Mesenchymal stem cell (in vitro differentiated cells and primary cell): ENCODE measurements around the gene MAP3K14.
A peak's percentile ranks its signal among the peaks of the same experiment; 100 is the strongest.

Experiments used
- DNase-seq: peaks from one replicate; pipeline ENCODE4 v3.0.0-alpha.2; 2013
- H2AFZ ChIP-seq: one replicate; pipeline ENCODE4 v1.6.1; 2013; ENCODE audit warnings: low read depth, mild to moderate bottlenecking, control low read depth, inconsistent platforms, low read length, moderate library complexity
- H2AK5ac ChIP-seq: 2 replicates; pipeline ENCODE4 v1.6.1; 2013; ENCODE audit warnings: low read length, moderate library complexity, mild to moderate bottlenecking, inconsistent platforms; ENCODE audit not compliant: severe bottlenecking
- H2BK120ac ChIP-seq: one replicate; pipeline ENCODE4 v1.6.1; 2013; ENCODE audit warnings: low read depth, mild to moderate bottlenecking, inconsistent platforms, low read length, moderate library complexity
- H2BK12ac ChIP-seq, 2 experiments: one replicate each; pipeline ENCODE4 v1.6.1; 2013; ENCODE audit warnings: inconsistent platforms in 2 of 2, low read length in 2 of 2, mild to moderate bottlenecking in 2 of 2, moderate library complexity in 2 of 2, control low read depth in 1 of 2
- H2BK15ac ChIP-seq: one replicate; pipeline ENCODE4 v1.6.1; 2013; ENCODE audit warnings: mild to moderate bottlenecking, low read depth, inconsistent platforms; ENCODE audit not compliant: poor library complexity, severe bottlenecking
- H2BK5ac ChIP-seq: 2 replicates; pipeline ENCODE4 v1.6.1; 2013; ENCODE audit warnings: low read depth, mild to moderate bottlenecking, low read length, control low read depth, inconsistent platforms; ENCODE audit not compliant: poor library complexity, severe bottlenecking
- H3K14ac ChIP-seq, 2 experiments: one replicate each; pipeline ENCODE4 v1.6.1; 2013; ENCODE audit warnings: inconsistent platforms in 2 of 2, low read length in 2 of 2, control low read depth in 1 of 2, mild to moderate bottlenecking in 1 of 2, moderate library complexity in 1 of 2
- H3K18ac ChIP-seq, 2 experiments: one replicate each; pipeline ENCODE4 v1.6.1; 2013; ENCODE audit warnings: inconsistent platforms in 2 of 2, low read length in 2 of 2, control low read depth in 1 of 2, low read depth in 1 of 2, mild to moderate bottlenecking in 1 of 2
- H3K23ac ChIP-seq, 2 experiments: one replicate each; pipeline ENCODE4 v1.6.1; 2013; ENCODE audit warnings: inconsistent platforms in 2 of 2, low read length in 2 of 2, mild to moderate bottlenecking in 2 of 2, moderate library complexity in 2 of 2, control low read depth in 1 of 2
- H3K27ac ChIP-seq: 2 replicates; pipeline ENCODE4 v1.5.1; 2013; ENCODE audit warnings: mild to moderate bottlenecking, moderate library complexity, low read length, control low read depth, inconsistent platforms; ENCODE audit not compliant: poor library complexity, severe bottlenecking
- H3K27me3 ChIP-seq, 2 experiments: 2 replicates each; pipeline versions ENCODE4 v1.6.1 to v1.7.0; 2013; ENCODE audit warnings: low read length in 2 of 2, mild to moderate bottlenecking in 2 of 2, moderate library complexity in 2 of 2, control low read depth in 1 of 2, inconsistent platforms in 1 of 2; ENCODE audit not compliant: control insufficient read depth in 1 of 2, insufficient read depth in 1 of 2
- H3K36me3 ChIP-seq, 2 experiments: 2 replicates each; pipeline versions ENCODE4 v1.6.1 to v1.7.0; 2013; ENCODE audit warnings: low read length in 2 of 2, control low read depth in 1 of 2, inconsistent platforms in 1 of 2, low read depth in 1 of 2, mild to moderate bottlenecking in 1 of 2; ENCODE audit not compliant: insufficient read depth in 2 of 2, control insufficient read depth in 1 of 2
- H3K4ac ChIP-seq, 2 experiments: one replicate each; pipeline ENCODE4 v1.6.1; 2013; ENCODE audit warnings: inconsistent platforms in 2 of 2, low read length in 2 of 2, mild to moderate bottlenecking in 2 of 2, moderate library complexity in 2 of 2, control low read depth in 1 of 2, low read depth in 1 of 2
- H3K4me1 ChIP-seq: 2 replicates; pipeline ENCODE4 v1.6.1; 2013; ENCODE audit warnings: low read depth, low read length, control low read depth; ENCODE audit not compliant: control insufficient read depth, insufficient read depth
- H3K4me2 ChIP-seq: 2 replicates; pipeline ENCODE4 v1.6.1; 2013; ENCODE audit warnings: low read length, mild to moderate bottlenecking, inconsistent platforms; ENCODE audit not compliant: poor library complexity, severe bottlenecking
- H3K4me3 ChIP-seq, 2 experiments: 2 replicates each; pipeline versions ENCODE4 v1.5.1 to v1.7.0; 2013; ENCODE audit warnings: low read length in 2 of 2, mild to moderate bottlenecking in 2 of 2, control low read depth in 1 of 2, low read depth in 1 of 2; ENCODE audit not compliant: insufficient read depth in 1 of 2
- H3K79me1 ChIP-seq: replicated peaks from 2 replicates; pipeline ENCODE4 v1.6.1; 2013; ENCODE audit warnings: mild to moderate bottlenecking, control low read depth, low read length, inconsistent platforms; ENCODE audit not compliant: poor library complexity, severe bottlenecking
- H3K9ac ChIP-seq: 2 replicates; pipeline ENCODE4 v1.7.0; 2013; ENCODE audit warnings: mild to moderate bottlenecking, low read length, moderate library complexity
- H3K9me3 ChIP-seq: 2 replicates; pipeline ENCODE4 v1.7.0; 2013; ENCODE audit warnings: mild to moderate bottlenecking, low read length; ENCODE audit not compliant: control insufficient read depth
- H4K8ac ChIP-seq: one replicate; pipeline ENCODE4 v1.6.1; 2013; ENCODE audit warnings: inconsistent platforms, mild to moderate bottlenecking, low read length, moderate library complexity
- H4K91ac ChIP-seq: one replicate; pipeline ENCODE4 v1.6.1; 2013; ENCODE audit warnings: mild to moderate bottlenecking, low read length, inconsistent platforms
- WGBS: methylation state at CpG from one replicate; pipeline ENCODE4 v1.1.7; 2013; ENCODE audit warnings: mixed read lengths; 5-methylcytosine and 5-hydroxymethylcytosine counted together

Gene MAP3K14

DNA sequence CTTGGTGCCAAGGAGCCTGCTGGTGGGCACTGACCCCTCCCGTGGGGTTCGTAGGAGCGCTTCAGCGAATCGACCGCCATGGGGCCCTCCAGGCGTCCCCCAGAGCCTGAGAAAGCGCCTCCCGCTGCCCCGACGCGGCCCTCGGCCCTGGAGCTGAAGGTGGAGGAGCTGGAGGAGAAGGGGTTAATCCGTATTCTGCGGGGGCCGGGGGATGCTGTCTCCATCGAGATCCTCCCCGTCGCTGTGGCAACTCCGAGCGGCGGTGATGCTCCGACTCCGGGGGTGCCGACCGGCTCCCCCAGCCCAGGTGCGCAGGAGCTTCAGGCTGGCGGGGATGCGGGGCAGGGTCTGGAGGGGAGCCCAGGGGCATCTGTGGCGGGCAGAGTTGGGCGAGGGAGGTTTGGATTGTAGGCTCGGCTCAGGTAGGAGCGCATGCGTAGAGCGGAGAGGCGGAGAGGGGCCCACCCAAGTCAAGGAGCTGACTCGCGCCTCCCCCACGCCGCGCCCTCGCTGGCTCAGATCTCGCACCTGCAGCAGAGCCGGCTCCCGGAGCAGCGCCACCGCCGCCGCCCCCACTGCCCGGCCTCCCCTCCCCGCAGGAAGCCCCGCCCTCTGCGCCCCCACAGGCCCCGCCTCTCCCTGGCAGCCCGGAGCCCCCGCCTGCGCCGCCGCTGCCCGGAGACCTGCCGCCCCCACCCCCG, 75.3 kb downstream of the MAP3K14 start:
- no peak overlapping the region for H3K27ac ChIP-seq
- DNase-seq: no peak
- no peak overlapping the region for H2BK15ac ChIP-seq
- no peak overlapping the region for H4K8ac ChIP-seq
- peaks cover 18 to 45% of the 10 kb centered on the region in 2 experiments for H3K36me3 ChIP-seq
- no peak overlapping the region for H2AFZ ChIP-seq
- peaks cover 8% of the 10 kb centered on the region for H3K79me1 ChIP-seq
- H2AK5ac ChIP-seq: no peak overlapping the region
- peaks cover 19% of the 10 kb centered on the region for H3K4me1 ChIP-seq
- no peak overlapping the region for H3K14ac ChIP-seq
- H2BK12ac ChIP-seq: no peak overlapping the region
- no peaks in the 10 kb centered on the region for H3K9me3 ChIP-seq
- peak overlapping the region in 1 of 2 experiments; percentile 41 for H3K4me3 ChIP-seq
- no peak overlapping the region for H4K91ac ChIP-seq
- H3K23ac ChIP-seq: no peak overlapping the region
- no peak overlapping the region for H3K4ac ChIP-seq
- H3K9ac ChIP-seq: no peak overlapping the region
- no peak overlapping the region for H3K18ac ChIP-seq
- peaks cover 12 to 23% of the 10 kb centered on the region in 2 experiments for H3K27me3 ChIP-seq
- 3% methylated on average over 37 of the region's 62 CpGs for WGBS
- no peak overlapping the region for H2BK120ac ChIP-seq
- no peak overlapping the region for H2BK5ac ChIP-seq
- peak overlapping the region; percentile 76 for H3K4me2 ChIP-seq

DNA sequence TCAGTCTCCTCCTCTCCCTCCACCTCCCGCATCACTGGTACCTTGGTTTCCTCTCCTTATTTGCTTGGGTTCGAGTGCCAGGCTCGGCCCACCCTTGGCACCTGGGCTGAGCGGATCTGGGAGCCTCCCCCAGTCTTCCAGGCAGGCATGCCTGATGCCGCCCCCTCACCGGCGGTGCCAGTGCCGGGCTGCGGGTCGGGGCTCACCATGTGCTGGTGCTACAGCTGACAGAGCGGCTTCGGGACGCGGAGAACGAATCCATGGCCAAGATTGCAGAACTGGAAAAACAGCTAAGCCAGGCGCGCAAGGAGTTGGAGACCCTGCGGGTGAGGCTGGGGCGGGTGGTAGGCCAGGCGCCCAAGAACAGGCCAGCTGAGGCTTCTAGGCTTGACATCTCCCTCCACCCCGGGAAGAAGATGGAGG, 75.9 kb downstream of the MAP3K14 start:
- H3K18ac ChIP-seq: no peak overlapping the region

DNA sequence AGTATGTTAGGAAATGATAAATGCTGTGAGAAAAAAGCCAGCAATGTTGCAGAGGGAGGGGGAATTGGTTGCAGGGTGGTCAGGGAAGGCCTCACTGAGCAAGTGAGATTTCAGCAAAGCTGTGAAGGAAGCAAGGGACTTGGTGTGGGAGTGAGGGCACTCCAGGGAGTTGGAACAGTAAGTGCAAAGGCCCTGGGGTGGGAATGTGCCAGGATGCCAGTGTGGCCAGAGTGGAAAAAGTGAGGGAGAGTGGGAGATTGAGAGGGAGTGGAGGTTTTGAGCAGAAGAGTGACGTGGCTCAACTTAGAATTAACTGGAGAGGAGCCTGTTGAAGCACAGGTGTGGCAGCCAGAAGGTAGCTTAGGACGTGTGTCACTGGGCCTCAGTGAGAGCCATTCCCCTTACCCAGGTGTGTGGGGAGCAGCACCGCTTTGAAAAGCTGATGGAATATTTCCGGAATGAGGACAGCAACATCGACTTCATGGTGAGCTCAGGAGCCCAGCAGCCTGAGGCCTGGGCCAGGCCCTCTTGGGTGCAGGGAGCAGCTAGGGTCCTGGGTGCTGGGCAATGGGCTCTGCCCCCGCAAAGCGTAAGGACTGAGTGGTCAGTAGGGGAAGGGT, 78.6 kb downstream of the MAP3K14 start:
- whole genome bisulfite sequencing: 87% methylated on average over 7 of the region's 7 CpGs
- no peak overlapping the region for H2AFZ ChIP-seq
- H4K8ac ChIP-seq: no peak overlapping the region
- no peak overlapping the region for H2BK15ac ChIP-seq
- no peak overlapping the region for H3K14ac ChIP-seq
- no peak overlapping the region for H2BK12ac ChIP-seq
- H3K9ac ChIP-seq: no peak overlapping the region
- H3K9me3 ChIP-seq: no peaks in the 10 kb centered on the region
- H3K36me3 ChIP-seq: peaks cover 0 to 18% of the 10 kb centered on the region in 2 experiments
- peaks cover 16% of the 10 kb centered on the region for H3K4me1 ChIP-seq
- no peak overlapping the region for H3K4ac ChIP-seq
- no peak overlapping the region for H2BK120ac ChIP-seq
- peaks cover 3 to 12% of the 10 kb centered on the region in 2 experiments for H3K27me3 ChIP-seq
- H3K4me2 ChIP-seq: no peak overlapping the region
- H3K4me3 ChIP-seq: no peak overlapping the region
- H2AK5ac ChIP-seq: no peak overlapping the region
- no peaks in the 10 kb centered on the region for H3K79me1 ChIP-seq
- no peak overlapping the region for H3K18ac ChIP-seq
- no peak overlapping the region for H3K27ac ChIP-seq
- H4K91ac ChIP-seq: no peak overlapping the region
- H3K23ac ChIP-seq: no peak overlapping the region
- no peak for DNase-seq
- no peak overlapping the region for H2BK5ac ChIP-seq

More for the DNA sequence above, 75.9 kb downstream of the MAP3K14 start:
- H4K91ac ChIP-seq: no peak overlapping the region
- H3K79me1 ChIP-seq: peaks cover 5% of the 10 kb centered on the region
- H3K4me3 ChIP-seq: peak overlapping the region in 1 of 2 experiments; percentile 41
- no peak overlapping the region for H2AFZ ChIP-seq
- no peak overlapping the region for H3K23ac ChIP-seq
- H2AK5ac ChIP-seq: no peak overlapping the region
- H3K4me2 ChIP-seq: peak overlapping the region; percentile 76
- no peak overlapping the region for H2BK12ac ChIP-seq
- no peak overlapping the region for H2BK5ac ChIP-seq
- H2BK120ac ChIP-seq: no peak overlapping the region
- WGBS: 43% methylated on average over 21 of the region's 21 CpGs
- H3K27me3 ChIP-seq: peaks cover 12 to 17% of the 10 kb centered on the region in 2 experiments
- H3K4ac ChIP-seq: no peak overlapping the region
- H3K4me1 ChIP-seq: peaks cover 16% of the 10 kb centered on the region
- no peak overlapping the region for H3K14ac ChIP-seq
- peaks cover 18 to 39% of the 10 kb centered on the region in 2 experiments for H3K36me3 ChIP-seq
- H3K9me3 ChIP-seq: no peaks in the 10 kb centered on the region
- H4K8ac ChIP-seq: no peak overlapping the region
- H3K27ac ChIP-seq: no peak overlapping the region
- no peak for DNase-seq
- no peak overlapping the region for H3K9ac ChIP-seq
- H2BK15ac ChIP-seq: peak overlapping the region; percentile 20

DNA sequence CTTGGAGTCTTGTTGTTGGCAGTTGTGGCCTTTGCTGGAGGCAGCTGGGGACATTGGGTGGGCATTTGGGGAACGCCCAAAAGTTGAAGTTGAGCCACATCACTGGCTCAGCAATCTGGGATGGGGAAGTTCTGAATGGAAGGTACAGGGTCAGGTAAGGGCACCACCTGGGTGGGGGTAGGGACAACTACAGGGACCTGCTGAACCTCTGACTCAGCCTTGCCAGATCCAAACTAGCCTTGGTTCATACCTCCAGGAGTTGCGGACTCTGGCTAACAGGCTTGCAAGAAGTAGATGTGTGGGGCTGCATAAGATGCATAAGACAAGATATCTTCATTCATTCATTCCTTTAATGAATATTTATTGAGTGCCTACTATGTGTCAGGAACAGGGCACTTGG, 79.1 kb downstream of the MAP3K14 start:
- Histone ChIP-seq H2BK5ac (no peak overlapping the region), H3K9ac (no peak overlapping the region), H2BK15ac (no peak overlapping the region), H4K91ac (no peak overlapping the region), H2AFZ (no peak overlapping the region), H2BK12ac (no peak overlapping the region), H3K79me1 (no peaks in the 10 kb centered on the region), H3K23ac (no peak overlapping the region), H3K4me2 (no peak overlapping the region), H3K14ac (no peak overlapping the region), H2BK120ac (no peak overlapping the region), H4K8ac (no peak overlapping the region), H3K18ac (no peak overlapping the region), H3K4ac (no peak overlapping the region), H3K4me1 (peaks cover 16% of the 10 kb centered on the region), H3K9me3 (no peaks in the 10 kb centered on the region), H3K27ac (no peak overlapping the region), H3K36me3 (peaks cover 0 to 16% of the 10 kb centered on the region in 2 experiments), H3K4me3 (no peak overlapping the region), H3K27me3 (peaks cover 5 to 12% of the 10 kb centered on the region in 2 experiments), H2AK5ac (no peak overlapping the region)
- 100% methylated on average over 1 of the region's 2 CpGs for WGBS
- DNase-seq: no peak
